KMS-11 (cell line): Measurements from ENCODE around the gene RTN4IP1.

ENCODE experiments used
- H2AFZ ChIP-seq: fragments of 200-600 bp; sonication (generic); 2 replicates; pipeline ENCODE4 v1.6.1; 2016; ENCODE audit warnings: antibody characterized with exemption, mixed run types, low read depth
- H3K27ac ChIP-seq: fragments of 200-600 bp; sonication (generic); 2 replicates; pipeline ENCODE4 v1.6.1; 2016; ENCODE audit warnings: mild to moderate bottlenecking, mixed run types
- H3K27me3 ChIP-seq: fragments of 200-600 bp; sonication (generic); 2 replicates; pipeline ENCODE4 v1.6.1; 2017; ENCODE audit warnings: mild to moderate bottlenecking, low read depth, mixed run types, moderate library complexity; ENCODE audit not compliant: insufficient read depth
- H3K36me3 ChIP-seq: fragments of 200-600 bp; sonication (generic); 2 replicates; pipeline ENCODE4 v1.6.1; 2017; ENCODE audit warnings: mild to moderate bottlenecking, mixed run types; ENCODE audit not compliant: insufficient read depth
- H3K4me1 ChIP-seq: fragments of 200-600 bp; sonication (generic); 2 replicates; pipeline ENCODE4 v1.6.1; 2016; ENCODE audit warnings: mild to moderate bottlenecking, low read depth, mixed run types; ENCODE audit not compliant: poor library complexity, severe bottlenecking
- H3K4me2 ChIP-seq: fragments of 200-600 bp; sonication (generic); 2 replicates; pipeline ENCODE4 v1.7.0; 2016; ENCODE audit warnings: mild to moderate bottlenecking, mixed run types
- H3K4me3 ChIP-seq: fragments of 200-600 bp; sonication (generic); IDR thresholded peaks from 2 replicates; pipeline ENCODE4 v1.6.1; 2017; ENCODE audit warnings: low read depth, low read length, mixed read lengths; ENCODE audit not compliant: insufficient read depth
- H3K79me2 ChIP-seq: fragments of 200-600 bp; sonication (generic); 2 replicates; pipeline ENCODE4 v1.6.1; 2016; ENCODE audit warnings: low read depth, mixed run types; ENCODE audit not compliant: insufficient read depth
- H3K9ac ChIP-seq: fragments of 200-600 bp; sonication (generic); 2 replicates; pipeline ENCODE4 v1.6.1; 2016; ENCODE audit warnings: mild to moderate bottlenecking, mixed run types
- H4K20me1 ChIP-seq: fragments of 200-600 bp; sonication (generic); 2 replicates; pipeline ENCODE4 v1.6.1; 2016; ENCODE audit warnings: mild to moderate bottlenecking, mixed run types; ENCODE audit not compliant: insufficient read depth
- CTCF ChIP-seq: fragments of 200-600 bp; sonication (generic); conservative IDR thresholded peaks from 2 replicates; pipeline ENCODE4 v1.6.1; 2017; ENCODE audit warnings: low read depth, mild to moderate bottlenecking, antibody characterized with exemption, low read length, moderate library complexity, mixed read lengths

Gene RTN4IP1

GRCh38 chr6:106659859-106660258 lies 30.6 kb upstream of the RTN4IP1 start:
- Histone ChIP-seq H3K9ac (no peak overlapping the region), H3K79me2 (no peaks in the 10 kb centered on the region), H3K4me3 (no peak overlapping the region), H3K36me3 (no peaks in the 10 kb centered on the region), H3K27ac (no peak overlapping the region), H3K27me3 (no peaks in the 10 kb centered on the region), H3K4me2 (no peak overlapping the region), H3K4me1 (no peaks in the 10 kb centered on the region), H2AFZ (no peak overlapping the region), H4K20me1 (no peaks in the 10 kb centered on the region)
- no peak for TF ChIP-seq CTCF

- no peaks in the 10 kb centered on the region for H3K4me1 ChIP-seq
- H3K79me2 ChIP-seq: no peaks in the 10 kb centered on the region
- H3K36me3 ChIP-seq: no peaks in the 10 kb centered on the region
These were observed 29.2 kb upstream of the RTN4IP1 start for GRCh38 chr6:106658469-106658868.

GRCh38 chr6:106648651-106649308 lies 19.5 kb upstream of the RTN4IP1 start:
- no peak overlapping the region for H3K4me3 ChIP-seq
- no peaks in the 10 kb centered on the region for H3K79me2 ChIP-seq
- no peaks in the 10 kb centered on the region for H3K4me1 ChIP-seq
- no peak for TF ChIP-seq CTCF
- no peaks in the 10 kb centered on the region for H3K36me3 ChIP-seq
- no peak overlapping the region for H3K9ac ChIP-seq
- H3K27ac ChIP-seq: no peak overlapping the region
- no peak overlapping the region for H2AFZ ChIP-seq
- no peaks in the 10 kb centered on the region for H4K20me1 ChIP-seq
- H3K4me2 ChIP-seq: no peak overlapping the region
- H3K27me3 ChIP-seq: no peaks in the 10 kb centered on the region

More at GRCh38 chr6:106658469-106658868, 29.2 kb upstream of the RTN4IP1 start:
- H2AFZ ChIP-seq: no peak overlapping the region
- no peak overlapping the region for H3K4me2 ChIP-seq
- no peak overlapping the region for H3K9ac ChIP-seq
- H3K4me3 ChIP-seq: no peak overlapping the region
- TF ChIP-seq CTCF: no peak
- H3K27ac ChIP-seq: no peak overlapping the region
- H3K27me3 ChIP-seq: no peaks in the 10 kb centered on the region
- H4K20me1 ChIP-seq: no peaks in the 10 kb centered on the region

- no peak for TF ChIP-seq CTCF
- no peaks in the 10 kb centered on the region for H3K79me2 ChIP-seq
- H4K20me1 ChIP-seq: no peaks in the 10 kb centered on the region
- no peak overlapping the region for H3K27ac ChIP-seq
- no peaks in the 10 kb centered on the region for H3K36me3 ChIP-seq
- H3K4me2 ChIP-seq: no peak overlapping the region
- H3K9ac ChIP-seq: no peak overlapping the region
- H3K4me1 ChIP-seq: no peaks in the 10 kb centered on the region
- no peak overlapping the region for H3K4me3 ChIP-seq
- H2AFZ ChIP-seq: no peak overlapping the region
- no peaks in the 10 kb centered on the region for H3K27me3 ChIP-seq
These were observed 13.8 kb upstream of the RTN4IP1 start for GRCh38 chr6:106643061-106643460.
